SK-N-SH (cell line): ENCODE measurements around the gene SLC45A1. TPM values are rescaled to one million over a fixed set of nuclear protein-coding genes. Genes with fewer than 3 reads are reported as not detected.

Source experiments
- CTCF ChIA-PET: fragments of 300-600, 350-600 bp; formaldehyde crosslinking; extraction: SDS; loops from one replicate; lab custom pipeline; 2021; lab: Yijun Ruan, JAX
- POLR2A ChIA-PET: fragments of 350-600 bp; sonication (Branson Sonifier 250); formaldehyde crosslinking; extraction: SDS; loops from one replicate; lab custom pipeline; 2020; ENCODE audit warnings: antibody characterized with exemption, inconsistent platforms; lab: Yijun Ruan, JAX
- DNase-seq: peaks from one replicate; pipeline ENCODE4 v3.0.0; 2012
- H2AFZ ChIP-seq: fragments of 200-600 bp; sonication (generic); 2 replicates; pipeline ENCODE4 v1.8.1; 2016; ENCODE audit warnings: antibody characterized with exemption, mild to moderate bottlenecking, low read depth
- H3F3A ChIP-seq: fragments of 200-600 bp; sonication (generic); replicated peaks from 2 replicates; pipeline ENCODE3; 2016; ENCODE audit warnings: antibody characterized with exemption, mild to moderate bottlenecking; ENCODE audit not compliant: insufficient read depth
- H3K27ac ChIP-seq, 2 experiments: fragments of 200-500 bp in 1 of 2; fragments of 200-600 bp in 1 of 2; sonication (Bioruptor generic) in 1 of 2; sonication (generic), shearing (Covaris generic) in 1 of 2; 2 replicates each; pipeline versions ENCODE4 v1.5.1 to v1.6.1; 2014 to 2016; ENCODE audit warnings: low read depth in 2 of 2, inconsistent platforms in 1 of 2, low read length in 1 of 2, mild to moderate bottlenecking in 1 of 2, mixed read lengths in 1 of 2
- H3K27me3 ChIP-seq: fragments of 200-600 bp; sonication (generic), shearing (Covaris generic); 2 replicates; pipeline ENCODE4 v1.6.1; 2016; ENCODE audit warnings: mixed run types; ENCODE audit not compliant: insufficient read depth
- H3K36me3 ChIP-seq, 2 experiments: fragments of 200-500 bp in 1 of 2; fragments of 200-600 bp in 1 of 2; sonication (Bioruptor generic) in 1 of 2; sonication (generic) in 1 of 2; replicated peaks in 1 of 2; 2 replicates each; pipeline versions ENCODE3 to v1.5.1; 2014 to 2016; ENCODE audit warnings: low read length in 1 of 2, mild to moderate bottlenecking in 1 of 2; ENCODE audit not compliant: insufficient read depth in 2 of 2, control insufficient read depth in 1 of 2
- H3K4me1 ChIP-seq, 2 experiments: fragments of 200-500 bp in 1 of 2; fragments of 200-600 bp in 1 of 2; sonication (Bioruptor generic) in 1 of 2; sonication (generic), shearing (Covaris generic) in 1 of 2; 2 replicates each; pipeline versions ENCODE4 v1.5.1 to v1.6.1; 2014 to 2016; ENCODE audit warnings: low read depth in 1 of 2, low read length in 1 of 2, mixed run types in 1 of 2; ENCODE audit not compliant: insufficient read depth in 2 of 2, control insufficient read depth in 1 of 2
- H3K4me2 ChIP-seq: fragments of 200-600 bp; sonication (generic), shearing (Covaris generic); 2 replicates; pipeline ENCODE4 v1.6.1; 2017; ENCODE audit warnings: mixed run types
- H3K4me3 ChIP-seq, 2 experiments: fragments of 200-500 bp in 1 of 2; fragments of 200-600 bp in 1 of 2; sonication (Bioruptor generic) in 1 of 2; sonication (generic), shearing (Covaris generic) in 1 of 2; 2 replicates each; pipeline versions ENCODE4 v1.5.1 to v1.8.1; 2014 to 2016; ENCODE audit warnings: low read depth in 2 of 2, inconsistent platforms in 1 of 2, low read length in 1 of 2, mild to moderate bottlenecking in 1 of 2, mixed read lengths in 1 of 2, moderate library complexity in 1 of 2
- H3K79me2 ChIP-seq: fragments of 200-600 bp; sonication (generic); 2 replicates; pipeline ENCODE4 v1.8.1; 2017; ENCODE audit warnings: mild to moderate bottlenecking; ENCODE audit not compliant: insufficient read depth
- H3K9ac ChIP-seq: fragments of 200-600 bp; sonication (generic); 2 replicates; pipeline ENCODE4 v1.6.1; 2017; ENCODE audit warnings: mixed run types
- H3K9me2 ChIP-seq: fragments of 200-600 bp; sonication (generic); 2 replicates; pipeline ENCODE4 v1.6.1; 2017; ENCODE audit warnings: mixed run types
- H3K9me3 ChIP-seq: fragments of 200-600 bp; sonication (generic); 2 replicates; pipeline ENCODE4 v1.6.1; 2017; ENCODE audit warnings: mixed run types, mild to moderate bottlenecking, moderate library complexity
- H4K20me1 ChIP-seq: fragments of 200-600 bp; sonication (generic); 2 replicates; pipeline ENCODE4 v1.6.1; 2017; ENCODE audit warnings: mild to moderate bottlenecking, mixed run types; ENCODE audit not compliant: insufficient read depth
- CHD2 ChIP-seq: fragments of 150-350 bp; IDR thresholded peaks from 2 replicates; pipeline ENCODE4 v1.6.1; 2018; ENCODE audit warnings: low read length; ENCODE audit not compliant: partially characterized antibody
- ELF1 ChIP-seq: IDR thresholded peaks from 2 replicates; pipeline ENCODE4 v1.4.0; 2012
- EP300 ChIP-seq, 2 experiments: IDR thresholded peaks; 2 replicates each; pipeline versions ENCODE4 v1.4.0 to v1.6.1; 2012; ENCODE audit warnings: borderline replicate concordance in 1 of 2, low read depth in 1 of 2, low read length in 1 of 2
- FOSL2 ChIP-seq: IDR thresholded peaks from 2 replicates; pipeline ENCODE4 v1.4.0; 2012; ENCODE audit warnings: low read depth, mild to moderate bottlenecking, moderate library complexity, borderline replicate concordance
- GABPA ChIP-seq: IDR thresholded peaks from 2 replicates; pipeline ENCODE4 v1.4.0; 2012; ENCODE audit warnings: low read depth, mild to moderate bottlenecking
- JUND ChIP-seq: IDR thresholded peaks from 2 replicates; pipeline ENCODE4 v1.4.0; 2012
- MXI1 ChIP-seq: IDR thresholded peaks from 2 replicates; pipeline ENCODE4 v1.6.1; 2012; ENCODE audit warnings: mild to moderate bottlenecking, low read depth, low read length, improper control_type of control experiment
- NFIC ChIP-seq: IDR thresholded peaks from 2 replicates; pipeline ENCODE4 v1.4.0; 2012; ENCODE audit warnings: borderline replicate concordance
- POLR2AphosphoS5 ChIP-seq: IDR thresholded peaks from 2 replicates; pipeline ENCODE4 v1.6.1; 2012; ENCODE audit warnings: low read depth, low read length
- RAD21 ChIP-seq: IDR thresholded peaks from 2 replicates; pipeline ENCODE4 v1.6.1; 2012; ENCODE audit warnings: mild to moderate bottlenecking, low read length
- RFX5 ChIP-seq: IDR thresholded peaks from 2 replicates; pipeline ENCODE4 v1.6.1; 2012; ENCODE audit warnings: mild to moderate bottlenecking, improper control_type of control experiment, low read length
- RXRA ChIP-seq: IDR thresholded peaks from 2 replicates; pipeline ENCODE4 v1.4.0; 2012; ENCODE audit warnings: low read depth, mild to moderate bottlenecking, borderline replicate concordance
- TCF12 ChIP-seq: IDR thresholded peaks from 2 replicates; pipeline ENCODE4 v1.4.0; 2012
- WGBS: methylation state at CpG from one replicate; pipeline ENCODE4 v1.1.6; 2017; ENCODE audit warnings: low lambda C conversion rate; 5-methylcytosine and 5-hydroxymethylcytosine counted together
- polyA plus RNA-seq, 3 experiments: library from polyadenylated mRNA; depleted of rRNA; stranded (reverse); fragments of >200 nt; gene quantifications; 2 replicates each; pipeline ENCODE4 v1.2.3, GENCODE V29; 2012
- TF ChIP-seq, protein P1 (sequence below): fragments of 200-600 bp; sonication (generic); IDR thresholded peaks from 2 replicates; pipeline ENCODE4 v1.6.1; 2017; ENCODE audit warnings: antibody characterized with exemption, mild to moderate bottlenecking, moderate library complexity
- TF ChIP-seq, protein P2 (sequence below): IDR thresholded peaks from 2 replicates; pipeline ENCODE4 v1.6.1; 2012; ENCODE audit warnings: mild to moderate bottlenecking, low read depth, low read length, moderate library complexity
- TF ChIP-seq, protein P3 (sequence below): IDR thresholded peaks from 2 replicates; pipeline ENCODE4 v1.4.0; 2012; ENCODE audit warnings: low read depth, borderline replicate concordance

SLC45A1 gene
- polyA plus RNA-seq, 1 of the 3 experiments (the other 2 are of a cell fraction) = 2.5 TPM

DNA sequence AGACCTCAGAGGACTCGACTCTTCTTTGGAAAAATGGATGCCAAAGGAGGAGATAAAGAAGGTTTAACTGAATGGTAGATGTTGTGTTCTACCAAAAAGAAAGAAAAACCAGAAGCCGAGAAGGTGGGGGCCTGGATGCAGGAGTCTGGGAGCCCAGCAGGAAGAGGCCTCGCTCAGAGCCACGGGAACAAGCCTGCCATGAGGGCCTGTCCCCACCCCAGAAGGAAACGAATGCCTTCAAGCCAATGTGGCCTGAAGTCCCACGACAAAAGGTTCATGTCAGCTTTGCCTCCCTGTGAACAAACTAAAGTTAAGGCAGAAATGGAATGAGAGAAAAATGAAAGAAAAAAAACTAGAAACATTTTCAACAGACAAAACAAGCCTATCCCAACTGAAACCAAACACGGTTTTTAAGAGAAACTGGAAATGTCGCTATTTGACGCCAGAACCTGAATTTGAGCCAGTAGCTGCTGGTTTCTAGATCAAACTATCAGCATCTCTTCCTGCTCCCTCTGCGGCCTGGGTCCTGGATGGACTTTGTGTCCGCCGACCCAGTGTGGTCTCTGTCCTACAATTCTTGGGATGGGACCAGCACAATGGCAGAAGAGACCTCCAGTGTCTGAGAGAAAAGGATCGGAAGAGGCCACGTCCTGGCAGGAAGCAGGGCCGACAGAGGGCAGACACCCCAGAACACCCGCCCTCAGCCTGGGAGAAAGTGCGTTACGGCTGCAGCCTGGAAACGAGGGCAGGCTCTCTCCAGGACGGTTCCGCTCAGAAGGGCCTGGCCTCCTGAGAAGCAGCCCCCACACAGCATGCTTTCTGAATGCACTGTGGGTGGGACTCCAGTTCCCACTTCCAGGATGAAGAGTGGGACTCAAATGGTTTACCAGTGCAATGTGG is 35.2 kb downstream of the SLC45A1 start:
- peaks cover 0 to 20% of the 10 kb centered on the region in 2 experiments; a peak in 1 of 4 replicates for H3K4me1 ChIP-seq
- no peaks in the 10 kb centered on the region for H4K20me1 ChIP-seq
- peak overlapping the region in 1 of 2 experiments; percentile 68; a peak in 1 of 4 replicates for H3K27ac ChIP-seq
- TF ChIP-seq RAD21 (no peak), MXI1 (no peak), ELF1 (no peak), JUND (no peak), GABPA (no peak), TCF12 (no peak), POLR2AphosphoS5 (no peak), CHD2 (no peak), RFX5 (no peak), NFIC (no peak), RXRA (no peak), FOSL2 (no peak), EP300 (IDR thresholded peaks at IDR 0.05; ENCODE audit: borderline replicate concordance in 1 of 2, low read depth in 1 of 2, low read length in 1 of 2) (no peak)
- TF ChIP-seq, protein P1, sequence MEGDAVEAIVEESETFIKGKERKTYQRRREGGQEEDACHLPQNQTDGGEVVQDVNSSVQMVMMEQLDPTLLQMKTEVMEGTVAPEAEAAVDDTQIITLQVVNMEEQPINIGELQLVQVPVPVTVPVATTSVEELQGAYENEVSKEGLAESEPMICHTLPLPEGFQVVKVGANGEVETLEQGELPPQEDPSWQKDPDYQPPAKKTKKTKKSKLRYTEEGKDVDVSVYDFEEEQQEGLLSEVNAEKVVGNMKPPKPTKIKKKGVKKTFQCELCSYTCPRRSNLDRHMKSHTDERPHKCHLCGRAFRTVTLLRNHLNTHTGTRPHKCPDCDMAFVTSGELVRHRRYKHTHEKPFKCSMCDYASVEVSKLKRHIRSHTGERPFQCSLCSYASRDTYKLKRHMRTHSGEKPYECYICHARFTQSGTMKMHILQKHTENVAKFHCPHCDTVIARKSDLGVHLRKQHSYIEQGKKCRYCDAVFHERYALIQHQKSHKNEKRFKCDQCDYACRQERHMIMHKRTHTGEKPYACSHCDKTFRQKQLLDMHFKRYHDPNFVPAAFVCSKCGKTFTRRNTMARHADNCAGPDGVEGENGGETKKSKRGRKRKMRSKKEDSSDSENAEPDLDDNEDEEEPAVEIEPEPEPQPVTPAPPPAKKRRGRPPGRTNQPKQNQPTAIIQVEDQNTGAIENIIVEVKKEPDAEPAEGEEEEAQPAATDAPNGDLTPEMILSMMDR = no peak
- TF ChIP-seq, protein P2, sequence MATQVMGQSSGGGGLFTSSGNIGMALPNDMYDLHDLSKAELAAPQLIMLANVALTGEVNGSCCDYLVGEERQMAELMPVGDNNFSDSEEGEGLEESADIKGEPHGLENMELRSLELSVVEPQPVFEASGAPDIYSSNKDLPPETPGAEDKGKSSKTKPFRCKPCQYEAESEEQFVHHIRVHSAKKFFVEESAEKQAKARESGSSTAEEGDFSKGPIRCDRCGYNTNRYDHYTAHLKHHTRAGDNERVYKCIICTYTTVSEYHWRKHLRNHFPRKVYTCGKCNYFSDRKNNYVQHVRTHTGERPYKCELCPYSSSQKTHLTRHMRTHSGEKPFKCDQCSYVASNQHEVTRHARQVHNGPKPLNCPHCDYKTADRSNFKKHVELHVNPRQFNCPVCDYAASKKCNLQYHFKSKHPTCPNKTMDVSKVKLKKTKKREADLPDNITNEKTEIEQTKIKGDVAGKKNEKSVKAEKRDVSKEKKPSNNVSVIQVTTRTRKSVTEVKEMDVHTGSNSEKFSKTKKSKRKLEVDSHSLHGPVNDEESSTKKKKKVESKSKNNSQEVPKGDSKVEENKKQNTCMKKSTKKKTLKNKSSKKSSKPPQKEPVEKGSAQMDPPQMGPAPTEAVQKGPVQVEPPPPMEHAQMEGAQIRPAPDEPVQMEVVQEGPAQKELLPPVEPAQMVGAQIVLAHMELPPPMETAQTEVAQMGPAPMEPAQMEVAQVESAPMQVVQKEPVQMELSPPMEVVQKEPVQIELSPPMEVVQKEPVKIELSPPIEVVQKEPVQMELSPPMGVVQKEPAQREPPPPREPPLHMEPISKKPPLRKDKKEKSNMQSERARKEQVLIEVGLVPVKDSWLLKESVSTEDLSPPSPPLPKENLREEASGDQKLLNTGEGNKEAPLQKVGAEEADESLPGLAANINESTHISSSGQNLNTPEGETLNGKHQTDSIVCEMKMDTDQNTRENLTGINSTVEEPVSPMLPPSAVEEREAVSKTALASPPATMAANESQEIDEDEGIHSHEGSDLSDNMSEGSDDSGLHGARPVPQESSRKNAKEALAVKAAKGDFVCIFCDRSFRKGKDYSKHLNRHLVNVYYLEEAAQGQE = no peak
- TF ChIP-seq, protein P3, sequence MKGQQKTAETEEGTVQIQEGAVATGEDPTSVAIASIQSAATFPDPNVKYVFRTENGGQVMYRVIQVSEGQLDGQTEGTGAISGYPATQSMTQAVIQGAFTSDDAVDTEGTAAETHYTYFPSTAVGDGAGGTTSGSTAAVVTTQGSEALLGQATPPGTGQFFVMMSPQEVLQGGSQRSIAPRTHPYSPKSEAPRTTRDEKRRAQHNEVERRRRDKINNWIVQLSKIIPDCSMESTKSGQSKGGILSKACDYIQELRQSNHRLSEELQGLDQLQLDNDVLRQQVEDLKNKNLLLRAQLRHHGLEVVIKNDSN = no peak
- CTCF ChIA-PET = interaction anchor here (0.7 to 4.7 kb wide), 6 partner anchors 11 to 480 kb away, joined by 3 to 69 read pairs (median 4); no protein-coding TSS in a partner anchor
- no peaks in the 10 kb centered on the region for H3K27me3 ChIP-seq
- 94% methylated on average over 20 of the region's 21 CpGs for WGBS
- no peak overlapping the region for H2AFZ ChIP-seq
- H3K79me2 ChIP-seq = no peaks in the 10 kb centered on the region
- H3K9me3 ChIP-seq = no peaks in the 10 kb centered on the region
- no peak for DNase-seq
- H3F3A ChIP-seq = peaks cover 4% of the 10 kb centered on the region
- no peak overlapping the region for H3K4me3 ChIP-seq
- no peak overlapping the region for H3K9ac ChIP-seq
- H3K9me2 ChIP-seq = no peaks in the 10 kb centered on the region
- H3K36me3 ChIP-seq = peaks cover 0 to 60% of the 10 kb centered on the region in 2 experiments
- H3K4me2 ChIP-seq = no peak overlapping the region
- POLR2A ChIA-PET = no interaction called here
